DMS53 (cell line): ENCODE data around the gene PRELID2.
"Not testable (repeated sequence)": the region's sequence is repeated elsewhere in the genome, so short reads cannot be mapped to it uniquely, and the experiment has no call there.

ENCODE experiments used
- DNase-seq: peaks from one replicate; lab custom pipeline; 2025; lab: John Stamatoyannopoulos, UW

PRELID2 gene

GRCh38 chr5:145838276-145838675 is 3.1 kb upstream of the PRELID2 start:
- no peak for DNase-seq

GRCh38 chr5:145836241-145836640 is 1.1 kb upstream of the PRELID2 start:
- peak; percentile 47 for DNase-seq

- peak; percentile 79 for DNase-seq
Observed at GRCh38 chr5:145835848-145836239, 702 bp upstream of the PRELID2 start.

- DNase-seq, result no peak
Observed at GRCh38 chr5:145834554-145834916, 607 bp downstream of the PRELID2 start.

- DNase-seq, result no peak
Observed at GRCh38 chr5:145833631-145834200, 1.4 kb downstream of the PRELID2 start.

- no peak for DNase-seq
Observed at GRCh38 chr5:145830594-145830993, 4.5 kb downstream of the PRELID2 start.

GRCh38 chr5:145829708-145830361 is 5.3 kb downstream of the PRELID2 start:
- DNase-seq, result peak; percentile 52

GRCh38 chr5:145826895-145827674 is 8.1 kb downstream of the PRELID2 start:
- DNase-seq, result no peak

- peak; percentile 83 for DNase-seq
Observed at GRCh38 chr5:145825751-145826180, 9.4 kb downstream of the PRELID2 start.

- no peak for DNase-seq
Observed at GRCh38 chr5:145824040-145824439, 11.1 kb downstream of the PRELID2 start.

- no peak for DNase-seq
Observed at GRCh38 chr5:145818604-145819003, 16.5 kb downstream of the PRELID2 start.

- DNase-seq, result peak; percentile 24
Observed at GRCh38 chr5:145812877-145813276, 22.3 kb downstream of the PRELID2 start.

GRCh38 chr5:145811834-145812625 is 23.1 kb downstream of the PRELID2 start:
- DNase-seq, result peak; percentile 98

- peak; percentile 92 for DNase-seq
Observed at GRCh38 chr5:145806923-145807322, 28.2 kb downstream of the PRELID2 start.

GRCh38 chr5:145805819-145806218 is 29.3 kb downstream of the PRELID2 start:
- no peak for DNase-seq

GRCh38 chr5:145804701-145805100 is 30.4 kb downstream of the PRELID2 start:
- no peak for DNase-seq

GRCh38 chr5:145803112-145804004 is 31.8 kb downstream of the PRELID2 start:
- DNase-seq, result peak; percentile 4

- DNase-seq, result no peak
Observed at GRCh38 chr5:145801195-145801594, 33.9 kb downstream of the PRELID2 start.

- DNase-seq, result no peak
Observed at GRCh38 chr5:145800181-145800580, 35.0 kb downstream of the PRELID2 start.

GRCh38 chr5:145798503-145798902 is 36.6 kb downstream of the PRELID2 start:
- DNase-seq, result not testable (repeated sequence)

GRCh38 chr5:145797336-145797735 is 37.8 kb downstream of the PRELID2 start:
- DNase-seq, result peak; percentile 95
